Keratinocyte (primary cell): ENCODE data around the gene TTC13. TPM values are rescaled to one million over a fixed set of nuclear protein-coding genes. Genes with fewer than 3 reads are reported as not detected.

Experiments used
- DNase-seq: peaks from one replicate; pipeline ENCODE4 v3.0.0-alpha.2; 2011; ENCODE audit warnings: low read depth, missing footprints, low spot score
- FAIRE-seq: peaks from 2 replicates; lab custom pipeline; 2011; peaks lifted over from hg19 to GRCh38; lab: Jason Lieb, UNC
- H2AFZ ChIP-seq: 2 replicates; pipeline ENCODE4 v1.6.0; 2012; ENCODE audit warnings: low read length, control low read depth, inconsistent platforms; ENCODE audit not compliant: control insufficient read depth
- H3K27ac ChIP-seq: 2 replicates; pipeline ENCODE4 v1.5.1; 2011; ENCODE audit warnings: low read length; ENCODE audit not compliant: control insufficient read depth, insufficient read depth
- H3K27me3 ChIP-seq: 3 replicates; pipeline ENCODE4 v1.6.0; 2011; ENCODE audit warnings: low read length; ENCODE audit not compliant: control insufficient read depth, insufficient read depth; ENCODE audit errors: extremely low read depth
- H3K36me3 ChIP-seq, 2 experiments: 2 replicates in 1 of 2; 3 replicates in 1 of 2; pipeline ENCODE4 v1.5.1; 2011; ENCODE audit warnings: low read length in 2 of 2, mild to moderate bottlenecking in 1 of 2; ENCODE audit not compliant: control insufficient read depth in 2 of 2, insufficient read depth in 2 of 2; ENCODE audit errors: extremely low read depth in 1 of 2
- H3K4me1 ChIP-seq: 3 replicates; pipeline ENCODE4 v1.5.1; 2011; ENCODE audit warnings: low read length; ENCODE audit not compliant: control insufficient read depth, insufficient read depth; ENCODE audit errors: extremely low read depth
- H3K4me2 ChIP-seq: 3 replicates; pipeline ENCODE4 v1.6.0; 2011; ENCODE audit warnings: low read depth, low read length; ENCODE audit not compliant: control insufficient read depth, insufficient read depth; ENCODE audit errors: extremely low read depth
- H3K4me3 ChIP-seq, 3 experiments: fragments of 200-600 bp in 1 of 3; sonication (generic) in 1 of 3; 2 replicates in 2 of 3; 3 replicates in 1 of 3; pipeline ENCODE4 v1.5.1; 2011 to 2016; ENCODE audit warnings: low read length in 3 of 3, mild to moderate bottlenecking in 3 of 3, control low read depth in 2 of 3, inconsistent platforms in 1 of 3, low read depth in 1 of 3, mixed read lengths in 1 of 3, mixed run types in 1 of 3, moderate library complexity in 1 of 3; ENCODE audit not compliant: control insufficient read depth in 2 of 3, insufficient read depth in 2 of 3; ENCODE audit errors: extremely low read depth in 1 of 3
- H3K79me2 ChIP-seq: 2 replicates; pipeline ENCODE4 v1.6.0; 2012; ENCODE audit warnings: low read length; ENCODE audit not compliant: control insufficient read depth, insufficient read depth
- H3K9ac ChIP-seq: 3 replicates; pipeline ENCODE4 v1.6.0; 2011; ENCODE audit warnings: low read length; ENCODE audit not compliant: control insufficient read depth, insufficient read depth; ENCODE audit errors: extremely low read depth
- H3K9me1 ChIP-seq: 3 replicates; pipeline ENCODE4 v1.6.0; 2011; ENCODE audit warnings: low read length; ENCODE audit not compliant: control insufficient read depth, insufficient read depth; ENCODE audit errors: extremely low read depth
- H3K9me3 ChIP-seq: 2 replicates; pipeline ENCODE4 v1.5.1; 2012; ENCODE audit warnings: low read depth, low read length; ENCODE audit not compliant: control insufficient read depth
- H4K20me1 ChIP-seq: 3 replicates; pipeline ENCODE4 v1.6.0; 2011; ENCODE audit warnings: low read length; ENCODE audit not compliant: control insufficient read depth, insufficient read depth; ENCODE audit errors: extremely low read depth
- EZH2 ChIP-seq: IDR thresholded peaks from one replicate; pipeline ENCODE4 v1.6.1; 2012; ENCODE audit warnings: inconsistent platforms, mild to moderate bottlenecking, low read length, moderate library complexity
- dilution Hi-C: fragments of 300-500 bp; cut with MboI; formaldehyde crosslinking; loops from one replicate; pipeline ENCODE4 v1.7.0; 2020; ENCODE audit warnings: low sequenced_read_pairs; ENCODE audit not compliant: extremely low pct_ligation_motif_present
- polyA plus RNA-seq, 5 experiments: library from polyadenylated mRNA; depleted of rRNA in 3 of 5; stranded (reverse) in 3 of 5; stranded (forward) in 1 of 5; unstranded in 1 of 5; fragments of >200 nt; gene quantifications; 1 replicate in 1 of 5; 2 replicates in 3 of 5; 3 replicates in 1 of 5; pipeline versions ENCODE4 v1.2.1 to v1.2.3, GENCODE V29; 2011 to 2012; ENCODE audit warnings: missing spikeins in 2 of 5, low read depth in 1 of 5, low replicate concordance in 1 of 5
- TF ChIP-seq, protein P1 (sequence below), 3 experiments: IDR thresholded peaks in 1 of 3; conservative IDR thresholded peaks in 1 of 3; optimal IDR thresholded peaks in 1 of 3; 2 replicates in 2 of 3; 3 replicates in 1 of 3; pipeline versions ENCODE3 to v1.5.1; 2011; ENCODE audit warnings: low read length in 3 of 3, mild to moderate bottlenecking in 3 of 3, moderate library complexity in 2 of 3, control low read depth in 1 of 3, inconsistent platforms in 1 of 3; ENCODE audit not compliant: insufficient read depth in 2 of 3; ENCODE audit errors: extremely low read depth in 1 of 3

TTC13 gene
- polyA plus RNA-seq, 1 donor (not counting 4 experiments of a cell fraction or from before 2014, with no cell fraction given), result 8.3 TPM

DNA sequence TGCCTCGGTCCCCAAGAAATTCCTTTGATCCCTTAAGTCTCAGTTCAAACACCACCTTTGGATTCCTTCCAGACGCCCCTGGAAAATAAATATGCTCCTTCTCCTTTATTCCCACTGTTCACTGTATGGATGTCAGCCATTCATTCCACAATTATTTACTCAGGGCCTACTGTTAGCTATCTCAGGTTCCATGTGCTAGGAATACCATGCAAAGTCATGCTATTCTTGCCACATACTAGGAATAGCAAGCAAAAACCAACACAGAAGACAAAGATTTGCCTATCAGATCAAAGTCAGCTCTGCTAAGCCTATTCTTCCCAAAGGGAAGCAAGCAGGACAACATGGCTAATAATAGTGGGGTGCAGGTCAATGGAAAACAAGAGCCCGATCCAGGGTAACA is 29.8 kb downstream of the TTC13 start:
- H3K27ac ChIP-seq, result no peak overlapping the region
- H3K79me2 ChIP-seq, result no peaks in the 10 kb centered on the region
- TF ChIP-seq EZH2, result no peak
- TF ChIP-seq, protein P1, sequence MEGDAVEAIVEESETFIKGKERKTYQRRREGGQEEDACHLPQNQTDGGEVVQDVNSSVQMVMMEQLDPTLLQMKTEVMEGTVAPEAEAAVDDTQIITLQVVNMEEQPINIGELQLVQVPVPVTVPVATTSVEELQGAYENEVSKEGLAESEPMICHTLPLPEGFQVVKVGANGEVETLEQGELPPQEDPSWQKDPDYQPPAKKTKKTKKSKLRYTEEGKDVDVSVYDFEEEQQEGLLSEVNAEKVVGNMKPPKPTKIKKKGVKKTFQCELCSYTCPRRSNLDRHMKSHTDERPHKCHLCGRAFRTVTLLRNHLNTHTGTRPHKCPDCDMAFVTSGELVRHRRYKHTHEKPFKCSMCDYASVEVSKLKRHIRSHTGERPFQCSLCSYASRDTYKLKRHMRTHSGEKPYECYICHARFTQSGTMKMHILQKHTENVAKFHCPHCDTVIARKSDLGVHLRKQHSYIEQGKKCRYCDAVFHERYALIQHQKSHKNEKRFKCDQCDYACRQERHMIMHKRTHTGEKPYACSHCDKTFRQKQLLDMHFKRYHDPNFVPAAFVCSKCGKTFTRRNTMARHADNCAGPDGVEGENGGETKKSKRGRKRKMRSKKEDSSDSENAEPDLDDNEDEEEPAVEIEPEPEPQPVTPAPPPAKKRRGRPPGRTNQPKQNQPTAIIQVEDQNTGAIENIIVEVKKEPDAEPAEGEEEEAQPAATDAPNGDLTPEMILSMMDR (optimal IDR thresholded peaks at IDR 0.05 in 1 of 3, IDR thresholded peaks at IDR 0.05 in 1 of 3, conservative IDR thresholded peaks at IDR 0.05 in 1 of 3; ENCODE audit: extremely low read depth in 1 of 3, insufficient read depth in 2 of 3, low read length in 3 of 3), result no peak
- H3K9me1 ChIP-seq, result no peaks in the 10 kb centered on the region
- no peak for FAIRE-seq
- no peak overlapping the region for H3K4me2 ChIP-seq
- H3K9ac ChIP-seq, result no peak overlapping the region
- H3K36me3 ChIP-seq, result peaks cover 0 to 2% of the 10 kb centered on the region in 2 experiments
- no peak for DNase-seq
- no peaks in the 10 kb centered on the region for H3K27me3 ChIP-seq
- no peaks in the 10 kb centered on the region for H3K4me1 ChIP-seq
- H4K20me1 ChIP-seq, result no peaks in the 10 kb centered on the region
- H3K9me3 ChIP-seq, result no peaks in the 10 kb centered on the region
- H3K4me3 ChIP-seq, result no peak overlapping the region
- H2AFZ ChIP-seq, result no peak overlapping the region
- dilution Hi-C loops, result no loop called here

DNA sequence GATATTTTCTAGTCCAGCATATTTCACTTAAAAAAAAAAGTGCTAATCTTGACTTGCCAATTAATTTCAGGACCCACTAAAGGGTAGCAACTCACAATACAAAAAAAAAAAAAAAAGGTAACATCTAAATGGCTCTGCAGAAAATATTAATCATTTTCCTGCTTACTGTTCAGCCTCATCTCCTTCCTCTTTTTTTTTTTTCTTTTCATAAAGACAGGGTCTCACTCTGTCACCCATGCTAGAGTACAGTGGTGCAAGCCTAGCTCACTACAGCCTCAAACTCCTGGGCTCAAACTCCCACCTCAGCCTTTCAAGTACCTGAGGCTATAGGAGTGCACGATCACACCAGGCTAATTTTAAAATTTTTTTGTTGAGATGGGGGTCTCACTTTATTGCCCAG is 30.4 kb downstream of the TTC13 start:
- no peak overlapping the region for H2AFZ ChIP-seq
- no peak overlapping the region for H3K4me2 ChIP-seq
- H3K36me3 ChIP-seq, result peaks cover 0 to 2% of the 10 kb centered on the region in 2 experiments
- DNase-seq (no peak), FAIRE-seq (no peak)
- no peak overlapping the region for H3K27ac ChIP-seq
- H3K27me3 ChIP-seq, result no peaks in the 10 kb centered on the region
- H3K9me3 ChIP-seq, result no peaks in the 10 kb centered on the region
- no peaks in the 10 kb centered on the region for H4K20me1 ChIP-seq
- TF ChIP-seq, protein P1 (optimal IDR thresholded peaks at IDR 0.05 in 1 of 3, IDR thresholded peaks at IDR 0.05 in 1 of 3, conservative IDR thresholded peaks at IDR 0.05 in 1 of 3; ENCODE audit: extremely low read depth in 1 of 3, insufficient read depth in 2 of 3, low read length in 3 of 3), result no peak
- TF ChIP-seq EZH2, result no peak
- no peaks in the 10 kb centered on the region for H3K79me2 ChIP-seq
- no peaks in the 10 kb centered on the region for H3K9me1 ChIP-seq
- dilution Hi-C loops, result no loop called here
- no peaks in the 10 kb centered on the region for H3K4me1 ChIP-seq
- H3K4me3 ChIP-seq, result no peak overlapping the region
- no peak overlapping the region for H3K9ac ChIP-seq
